22Rv1 (cell line): ENCODE data around the gene SIPA1L2.

Source experiments
- ZFX ChIP-seq: fragments of 450-650 bp; IDR thresholded peaks from 2 replicates; pipeline ENCODE4 v1.6.1; 2017; ENCODE audit warnings: antibody characterized with exemption, borderline replicate concordance
- TF ChIP-seq, protein P1 (sequence below): fragments of 450-650 bp; IDR thresholded peaks from 2 replicates; pipeline ENCODE4 v1.5.1; 2017; ENCODE audit warnings: mild to moderate bottlenecking

DNA sequence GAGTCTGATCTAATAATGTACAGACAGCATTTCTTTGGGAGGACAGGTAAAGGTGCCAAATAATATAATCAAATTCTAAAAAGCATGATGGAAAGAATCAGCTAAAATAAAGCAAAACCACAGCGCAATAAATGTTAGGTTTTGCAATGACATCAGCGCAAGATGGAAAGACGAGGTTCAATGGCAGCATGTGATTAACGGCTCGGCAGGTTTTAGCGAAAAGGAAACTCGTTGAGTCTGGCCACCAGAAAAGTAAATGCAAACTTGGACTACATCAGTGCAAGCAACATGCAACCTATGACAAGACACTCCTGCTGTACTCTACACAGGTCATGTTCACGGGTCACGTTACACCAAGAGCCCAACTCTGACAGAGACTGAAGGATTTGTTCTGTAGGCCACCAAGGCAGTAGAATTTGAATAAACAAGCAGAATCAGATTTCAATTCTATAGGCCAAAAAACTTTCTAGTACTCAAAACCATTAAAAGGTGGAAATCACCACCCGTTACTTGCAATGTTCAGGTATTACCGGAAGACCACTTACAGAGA, 4.5 kb downstream of the SIPA1L2 start:
- TF ChIP-seq, protein P1, sequence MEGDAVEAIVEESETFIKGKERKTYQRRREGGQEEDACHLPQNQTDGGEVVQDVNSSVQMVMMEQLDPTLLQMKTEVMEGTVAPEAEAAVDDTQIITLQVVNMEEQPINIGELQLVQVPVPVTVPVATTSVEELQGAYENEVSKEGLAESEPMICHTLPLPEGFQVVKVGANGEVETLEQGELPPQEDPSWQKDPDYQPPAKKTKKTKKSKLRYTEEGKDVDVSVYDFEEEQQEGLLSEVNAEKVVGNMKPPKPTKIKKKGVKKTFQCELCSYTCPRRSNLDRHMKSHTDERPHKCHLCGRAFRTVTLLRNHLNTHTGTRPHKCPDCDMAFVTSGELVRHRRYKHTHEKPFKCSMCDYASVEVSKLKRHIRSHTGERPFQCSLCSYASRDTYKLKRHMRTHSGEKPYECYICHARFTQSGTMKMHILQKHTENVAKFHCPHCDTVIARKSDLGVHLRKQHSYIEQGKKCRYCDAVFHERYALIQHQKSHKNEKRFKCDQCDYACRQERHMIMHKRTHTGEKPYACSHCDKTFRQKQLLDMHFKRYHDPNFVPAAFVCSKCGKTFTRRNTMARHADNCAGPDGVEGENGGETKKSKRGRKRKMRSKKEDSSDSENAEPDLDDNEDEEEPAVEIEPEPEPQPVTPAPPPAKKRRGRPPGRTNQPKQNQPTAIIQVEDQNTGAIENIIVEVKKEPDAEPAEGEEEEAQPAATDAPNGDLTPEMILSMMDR, result no peak
- TF ChIP-seq ZFX, result no peak
